ENCODE data around the gene ADAP1.

ADAP1 gene

GRCh38 chr7:877312-878232 is 76.9 kb downstream of the ADAP1 start:
- TF ChIP-seq CTCF (IDR thresholded peaks at IDR 0.05; ENCODE audit: insufficient read depth, low read length) (no peak), REST (IDR thresholded peaks at IDR 0.05; ENCODE audit: insufficient replicate concordance, low read depth) (no peak), GABPA (IDR thresholded peaks at IDR 0.05; ENCODE audit: low read depth) (no peak), SPI1 (IDR thresholded peaks at IDR 0.05; ENCODE audit: borderline replicate concordance, low read depth) (no peak), POLR2AphosphoS5 (IDR thresholded peaks at IDR 0.05; ENCODE audit: low read depth) (no peak)
- Histone ChIP-seq H3K4me3 (replicated peaks; ENCODE audit: insufficient read depth, low read length) (peak overlapping the region; percentile 97), H3K27me3 (ENCODE audit: insufficient read depth, poor library complexity, severe bottlenecking) (no peaks in the 10 kb centered on the region), H3K27ac (replicated peaks) (peak overlapping the region; percentile 87)
- peak; percentile 40 to 69 for DNase-seq (ENCODE audit: low read depth in 1 of 2, low spot score in 1 of 2)

GRCh38 chr7:876972-877311 is 77.5 kb downstream of the ADAP1 start:
- peak overlapping the region; percentile 87 for H3K27ac ChIP-seq (replicated peaks)

More at GRCh38 chr7:876972-877311, 77.5 kb downstream of the ADAP1 start:
- peak; percentile 43 to 63 for DNase-seq (ENCODE audit: low read depth in 1 of 2, low spot score in 1 of 2)
- no peak for TF ChIP-seq GABPA (IDR thresholded peaks at IDR 0.05; ENCODE audit: low read depth)
- no peak for TF ChIP-seq CTCF (IDR thresholded peaks at IDR 0.05; ENCODE audit: insufficient read depth, low read length)
- no peak for TF ChIP-seq REST (IDR thresholded peaks at IDR 0.05; ENCODE audit: insufficient replicate concordance, low read depth)
- TF ChIP-seq POLR2AphosphoS5 (IDR thresholded peaks at IDR 0.05; ENCODE audit: low read depth): no peak
- TF ChIP-seq SPI1 (IDR thresholded peaks at IDR 0.05; ENCODE audit: borderline replicate concordance, low read depth): no peak
- Histone ChIP-seq H3K27me3 (ENCODE audit: insufficient read depth, poor library complexity, severe bottlenecking) (no peaks in the 10 kb centered on the region), H3K4me3 (replicated peaks; ENCODE audit: insufficient read depth, low read length) (peak overlapping the region; percentile 97)
